HG03095 (cell line): Measurements from ENCODE around the gene CIBAR2.
A peak's percentile ranks its signal among the peaks of the same experiment; 100 is the strongest.
"Not testable (repeated sequence)": the region's sequence is repeated elsewhere in the genome, so short reads cannot be mapped to it uniquely, and the experiment has no call there.

Experiments used
- ATAC-seq: cut with Tn5 transposase; IDR thresholded peaks from one replicate; pipeline ENCODE4 v1.9.1; 2021; ENCODE audit warnings: moderate library complexity; ENCODE audit not compliant: unreplicated experiment

Gene CIBAR2

GRCh38 chr16:85065099-85065498, 47.2 kb downstream of the CIBAR2 start:
- no peak for ATAC-seq

DNA sequence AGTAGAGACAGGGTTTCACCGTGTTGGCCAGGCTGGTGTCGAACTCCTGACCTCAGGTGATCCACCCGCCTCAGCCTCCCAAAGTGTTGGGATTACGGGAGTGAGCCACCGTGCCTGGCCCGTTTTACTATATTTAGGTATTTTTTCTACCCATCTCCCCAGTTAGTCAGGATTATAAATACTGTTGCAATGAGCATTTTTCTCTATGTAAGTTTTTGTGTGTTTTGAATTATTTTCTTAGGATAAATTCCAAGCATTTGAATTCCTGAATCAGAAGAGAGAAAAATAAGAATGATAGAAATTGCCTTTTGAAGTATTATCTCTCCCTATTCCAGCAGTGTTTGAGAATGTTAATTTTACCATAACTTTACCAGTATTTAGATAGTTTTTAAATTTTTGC, 48.1 kb downstream of the CIBAR2 start:
- ATAC-seq: no peak

DNA sequence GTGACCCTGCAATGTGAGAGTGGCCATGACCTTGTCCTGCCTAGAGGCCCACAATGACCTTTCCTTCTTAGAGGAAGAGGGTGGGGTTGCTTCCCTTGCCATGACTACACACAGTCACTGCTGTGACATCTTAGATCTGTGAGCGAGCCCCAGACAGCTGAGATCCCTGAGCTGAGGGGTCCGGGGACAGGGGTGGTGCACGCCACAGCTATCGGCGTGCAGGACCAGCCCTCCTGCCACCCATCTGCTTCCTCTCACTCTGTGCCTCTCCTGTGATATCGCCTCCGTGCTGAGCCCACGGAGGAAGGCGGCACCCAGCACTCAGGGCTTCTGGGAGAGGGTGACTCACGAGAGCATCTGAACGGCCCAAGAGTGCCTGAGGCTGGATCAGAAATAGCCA, 49.4 kb downstream of the CIBAR2 start:
- ATAC-seq: no peak

- no peak for ATAC-seq
These were observed 49.9 kb downstream of the CIBAR2 start for GRCh38 chr16:85062323-85062722.

- ATAC-seq: no peak
These were observed 50.7 kb downstream of the CIBAR2 start for GRCh38 chr16:85061566-85061965.

DNA sequence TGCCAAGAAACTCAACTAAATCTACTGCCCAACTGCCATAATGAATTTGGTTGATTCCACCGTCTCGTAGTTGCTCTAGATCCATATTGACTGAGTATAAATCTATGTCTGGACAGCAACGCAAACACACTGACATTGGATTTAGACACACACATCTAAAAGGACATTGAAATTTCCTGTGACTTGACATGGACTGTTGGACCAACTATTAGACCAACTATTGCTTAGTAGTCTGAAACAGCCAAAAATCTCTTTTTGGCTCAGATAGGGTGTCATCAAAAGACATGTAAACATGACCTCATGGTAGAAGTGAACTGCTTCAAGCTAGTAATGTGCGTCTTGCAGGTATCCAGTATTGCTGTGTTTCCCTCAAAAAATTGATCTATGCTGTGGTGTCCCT, 53.4 kb downstream of the CIBAR2 start:
- ATAC-seq: no peak

GRCh38 chr16:85057948-85058347, 54.3 kb downstream of the CIBAR2 start:
- ATAC-seq: no peak

- no peak for ATAC-seq
These were observed 54.9 kb downstream of the CIBAR2 start for GRCh38 chr16:85057212-85057889.

DNA sequence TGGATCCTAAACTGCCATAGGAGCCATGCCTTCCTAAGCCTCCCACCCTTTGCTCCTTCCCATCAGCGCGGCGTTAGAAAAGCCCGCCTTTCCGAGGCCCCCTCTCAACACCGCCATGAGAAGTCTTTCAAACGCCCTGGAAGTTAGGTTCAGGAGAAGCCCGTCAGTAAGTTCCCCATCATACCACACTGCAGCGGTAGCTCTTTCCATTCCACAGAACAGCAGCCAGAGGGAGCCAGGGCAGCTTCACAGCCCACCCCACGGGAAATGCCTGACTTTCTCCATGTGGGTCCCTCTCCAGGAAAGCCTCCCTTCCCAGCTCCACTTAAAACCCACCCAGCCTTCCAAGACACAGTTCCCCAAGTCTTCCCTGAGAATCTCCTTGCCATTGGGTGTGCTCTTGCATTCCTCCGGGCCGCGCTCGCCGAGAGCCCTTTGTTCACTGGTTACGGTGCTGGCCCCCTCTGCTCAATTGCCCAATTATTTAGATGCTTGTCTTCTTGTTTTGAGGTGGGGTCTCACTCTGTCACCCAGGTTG, 56.0 kb downstream of the CIBAR2 start:
- no peak for ATAC-seq

DNA sequence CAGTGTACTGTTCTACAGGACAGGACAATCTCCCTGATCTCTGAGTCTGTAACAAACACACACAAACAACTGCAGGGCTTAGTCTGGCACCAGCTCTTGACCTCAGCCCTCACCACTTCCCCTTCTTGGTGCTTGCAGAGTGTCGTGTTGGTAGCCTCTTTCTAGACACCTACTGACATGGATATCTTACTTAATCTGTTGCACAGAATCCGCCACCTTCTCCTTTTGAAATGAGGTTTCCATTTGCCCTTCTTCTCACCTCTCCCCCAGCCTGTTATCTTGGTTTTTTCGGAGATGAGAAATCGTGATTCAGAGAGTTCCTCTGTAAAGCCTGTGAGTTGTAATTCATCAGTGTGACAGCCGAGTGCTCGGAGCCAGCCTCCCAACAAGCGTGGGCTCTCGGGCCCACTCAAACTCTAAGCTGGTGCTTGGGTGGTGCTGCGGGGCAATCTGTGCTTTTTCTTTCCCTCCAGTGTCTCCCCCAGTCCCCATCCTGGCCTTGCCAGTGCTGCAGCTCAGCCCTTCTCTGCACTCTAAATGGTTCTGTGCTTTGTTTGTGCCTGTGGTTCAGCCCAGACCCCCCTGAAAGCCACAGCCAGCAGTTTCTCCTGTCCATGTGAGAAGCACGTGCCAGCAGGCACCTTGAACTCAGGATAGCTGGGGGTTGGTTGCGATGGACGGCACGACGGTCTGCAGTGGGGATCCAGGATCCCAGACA, 56.6 kb downstream of the CIBAR2 start:
- ATAC-seq: peak; percentile 82

DNA sequence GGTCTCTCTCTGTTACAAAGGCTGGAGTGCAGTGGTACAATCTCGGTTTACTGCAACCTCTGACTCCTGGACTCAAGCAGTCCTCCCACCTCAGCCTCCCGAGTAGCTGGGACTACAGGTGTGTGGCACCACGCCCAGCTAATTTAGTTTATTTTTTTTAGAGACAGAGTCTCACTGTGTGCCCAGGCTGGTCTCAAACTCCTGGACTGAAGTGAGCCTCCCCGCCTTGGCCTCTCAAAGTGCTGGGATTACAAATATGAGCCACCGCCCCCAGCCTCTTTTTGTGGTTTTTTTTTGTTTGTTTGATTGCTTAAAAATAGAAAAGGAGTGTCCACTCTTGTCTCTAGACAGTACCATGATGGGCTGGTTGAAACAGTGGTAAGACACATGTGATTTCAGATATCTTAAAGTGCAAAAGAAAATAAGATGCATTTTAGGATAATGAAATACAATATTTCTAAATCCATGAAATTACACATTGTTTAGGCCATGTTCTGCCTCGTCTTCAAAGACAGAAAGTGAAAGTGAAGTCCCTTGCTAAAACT, 57.3 kb downstream of the CIBAR2 start:
- no peak for ATAC-seq

DNA sequence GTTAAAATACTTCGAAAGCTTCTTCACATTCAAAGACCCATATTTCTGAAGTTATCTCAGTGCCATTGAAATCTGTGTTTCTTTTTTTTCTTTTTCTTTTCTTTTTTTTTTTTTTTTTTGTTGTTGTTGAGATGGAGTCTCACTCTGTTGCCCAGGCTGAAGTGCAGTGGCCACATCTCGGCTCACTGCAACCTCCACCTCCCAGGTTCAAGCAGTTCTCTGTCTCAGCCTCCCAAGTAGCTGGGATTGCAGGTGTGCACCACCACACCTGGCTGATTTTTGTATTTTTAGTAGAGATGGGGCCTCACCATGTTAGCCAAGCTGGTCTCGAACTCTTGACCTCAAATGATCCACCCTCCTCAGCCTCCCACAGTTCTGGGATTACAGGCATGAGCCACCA, 58.0 kb downstream of the CIBAR2 start:
- ATAC-seq: not testable (repeated sequence)

DNA sequence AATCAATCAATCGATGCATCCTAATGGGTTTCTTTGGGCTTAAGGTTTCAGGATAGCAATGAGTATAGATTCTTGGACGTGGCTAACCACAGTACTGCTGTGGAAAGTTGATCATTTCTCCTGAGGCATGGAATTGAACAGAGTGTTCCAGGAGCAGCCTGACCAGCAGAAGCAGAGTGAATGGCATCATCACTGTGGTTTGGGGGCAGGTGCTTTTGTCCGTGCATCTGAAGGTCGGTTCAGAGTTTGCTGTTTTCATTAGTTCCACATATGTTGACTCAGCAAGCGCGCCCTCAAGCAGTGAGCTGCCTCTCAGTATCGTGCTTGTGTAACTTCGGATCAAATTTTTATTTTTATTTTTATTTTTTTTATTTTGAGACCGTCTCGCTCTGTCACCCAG, 59.7 kb downstream of the CIBAR2 start:
- no peak for ATAC-seq

GRCh38 chr16:85051683-85052082, 60.6 kb downstream of the CIBAR2 start:
- no peak for ATAC-seq

GRCh38 chr16:85051067-85051581, 61.1 kb downstream of the CIBAR2 start:
- no peak for ATAC-seq

- no peak for ATAC-seq
These were observed 62.5 kb downstream of the CIBAR2 start for GRCh38 chr16:85049706-85050305.

GRCh38 chr16:85048921-85049562, 63.2 kb downstream of the CIBAR2 start:
- ATAC-seq: no peak
